ENCODE measurements around the gene OTOS.

The OTOS gene

DNA sequence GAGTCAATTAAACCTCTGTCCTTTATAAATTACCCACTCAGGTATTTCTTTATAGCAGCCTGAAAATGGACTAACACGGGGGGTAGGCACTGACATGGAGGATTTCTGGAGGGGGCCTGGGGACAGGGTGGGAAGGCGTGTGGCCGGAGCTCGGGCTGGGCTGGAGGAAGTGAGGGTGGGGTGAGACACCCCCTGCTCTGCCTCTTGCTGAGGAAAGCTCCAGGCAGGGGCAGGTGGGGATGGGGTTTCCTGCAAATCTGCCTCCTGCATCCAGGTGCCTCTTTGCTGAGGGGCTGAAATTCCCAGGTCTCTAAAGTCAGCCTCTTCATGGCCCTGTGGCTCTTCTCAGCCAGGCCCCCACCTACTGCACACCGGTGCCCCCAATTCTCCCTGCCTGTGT lies 25.7 kb upstream of the OTOS start:
- Histone ChIP-seq H3K4me3 (ENCODE audit: severe bottlenecking) (no peak overlapping the region), H3K27ac (ENCODE audit: poor library complexity, severe bottlenecking) (no peak overlapping the region), H3K27me3 (ENCODE audit: insufficient read depth, poor library complexity, severe bottlenecking) (peaks cover 3% of the 10 kb centered on the region), H3K36me3 (ENCODE audit: low read depth) (no peaks in the 10 kb centered on the region), H3K4me1 (ENCODE audit: insufficient read depth, poor library complexity, severe bottlenecking) (no peaks in the 10 kb centered on the region), H3K9me3 (ENCODE audit: severe bottlenecking) (no peaks in the 10 kb centered on the region)
- DNase-seq (ENCODE audit: low spot score) (peak; percentile 20), ATAC-seq (ENCODE audit: low read depth) (no peak)
- TF ChIP-seq, protein P1, sequence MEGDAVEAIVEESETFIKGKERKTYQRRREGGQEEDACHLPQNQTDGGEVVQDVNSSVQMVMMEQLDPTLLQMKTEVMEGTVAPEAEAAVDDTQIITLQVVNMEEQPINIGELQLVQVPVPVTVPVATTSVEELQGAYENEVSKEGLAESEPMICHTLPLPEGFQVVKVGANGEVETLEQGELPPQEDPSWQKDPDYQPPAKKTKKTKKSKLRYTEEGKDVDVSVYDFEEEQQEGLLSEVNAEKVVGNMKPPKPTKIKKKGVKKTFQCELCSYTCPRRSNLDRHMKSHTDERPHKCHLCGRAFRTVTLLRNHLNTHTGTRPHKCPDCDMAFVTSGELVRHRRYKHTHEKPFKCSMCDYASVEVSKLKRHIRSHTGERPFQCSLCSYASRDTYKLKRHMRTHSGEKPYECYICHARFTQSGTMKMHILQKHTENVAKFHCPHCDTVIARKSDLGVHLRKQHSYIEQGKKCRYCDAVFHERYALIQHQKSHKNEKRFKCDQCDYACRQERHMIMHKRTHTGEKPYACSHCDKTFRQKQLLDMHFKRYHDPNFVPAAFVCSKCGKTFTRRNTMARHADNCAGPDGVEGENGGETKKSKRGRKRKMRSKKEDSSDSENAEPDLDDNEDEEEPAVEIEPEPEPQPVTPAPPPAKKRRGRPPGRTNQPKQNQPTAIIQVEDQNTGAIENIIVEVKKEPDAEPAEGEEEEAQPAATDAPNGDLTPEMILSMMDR (IDR thresholded peaks at IDR 0.05; ENCODE audit: poor library complexity, severe bottlenecking) = no peak

GRCh38 chr2:240165661-240166060 lies 25.2 kb upstream of the OTOS start:
- H3K27ac ChIP-seq (ENCODE audit: poor library complexity, severe bottlenecking) = no peak overlapping the region
- TF ChIP-seq, protein P1 (IDR thresholded peaks at IDR 0.05; ENCODE audit: poor library complexity, severe bottlenecking) = no peak
- H3K4me3 ChIP-seq (ENCODE audit: severe bottlenecking) = no peak overlapping the region
- peaks cover 3% of the 10 kb centered on the region for H3K27me3 ChIP-seq (ENCODE audit: insufficient read depth, poor library complexity, severe bottlenecking)
- no peaks in the 10 kb centered on the region for H3K4me1 ChIP-seq (ENCODE audit: insufficient read depth, poor library complexity, severe bottlenecking)
- ATAC-seq (ENCODE audit: low read depth) (no peak), DNase-seq (ENCODE audit: low spot score) (peak; percentile 20)
- no peaks in the 10 kb centered on the region for H3K36me3 ChIP-seq (ENCODE audit: low read depth)
- H3K9me3 ChIP-seq (ENCODE audit: severe bottlenecking) = no peaks in the 10 kb centered on the region

DNA sequence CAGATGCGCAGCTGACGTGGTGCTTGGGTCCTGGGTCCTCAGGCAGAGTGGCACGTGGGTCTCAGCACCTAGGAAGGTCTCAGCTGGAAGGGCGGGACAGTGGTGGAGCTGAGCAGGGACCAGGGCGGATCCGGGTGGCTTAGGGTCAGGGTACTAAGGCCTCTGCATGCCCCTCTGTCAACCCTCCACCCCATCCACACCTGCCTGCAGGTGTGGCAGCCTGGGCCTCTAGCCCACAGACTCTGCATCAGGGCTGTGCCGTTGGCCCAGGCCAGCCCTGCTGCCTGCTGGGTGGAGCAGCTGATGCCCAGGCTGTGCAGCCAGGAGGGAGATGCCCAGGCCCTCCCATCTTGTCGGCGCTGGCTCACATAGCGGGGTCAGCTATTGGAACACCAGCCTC lies 24.6 kb upstream of the OTOS start:
- no peak overlapping the region for H3K4me3 ChIP-seq (ENCODE audit: severe bottlenecking)
- H3K27me3 ChIP-seq (ENCODE audit: insufficient read depth, poor library complexity, severe bottlenecking) = peaks cover 3% of the 10 kb centered on the region
- no peaks in the 10 kb centered on the region for H3K9me3 ChIP-seq (ENCODE audit: severe bottlenecking)
- H3K36me3 ChIP-seq (ENCODE audit: low read depth) = no peaks in the 10 kb centered on the region
- no peaks in the 10 kb centered on the region for H3K4me1 ChIP-seq (ENCODE audit: insufficient read depth, poor library complexity, severe bottlenecking)
- TF ChIP-seq, protein P1 (IDR thresholded peaks at IDR 0.05; ENCODE audit: poor library complexity, severe bottlenecking) = no peak
- ATAC-seq (ENCODE audit: low read depth) (no peak), DNase-seq (ENCODE audit: low spot score) (peak; percentile 25)
- H3K27ac ChIP-seq (ENCODE audit: poor library complexity, severe bottlenecking) = no peak overlapping the region

DNA sequence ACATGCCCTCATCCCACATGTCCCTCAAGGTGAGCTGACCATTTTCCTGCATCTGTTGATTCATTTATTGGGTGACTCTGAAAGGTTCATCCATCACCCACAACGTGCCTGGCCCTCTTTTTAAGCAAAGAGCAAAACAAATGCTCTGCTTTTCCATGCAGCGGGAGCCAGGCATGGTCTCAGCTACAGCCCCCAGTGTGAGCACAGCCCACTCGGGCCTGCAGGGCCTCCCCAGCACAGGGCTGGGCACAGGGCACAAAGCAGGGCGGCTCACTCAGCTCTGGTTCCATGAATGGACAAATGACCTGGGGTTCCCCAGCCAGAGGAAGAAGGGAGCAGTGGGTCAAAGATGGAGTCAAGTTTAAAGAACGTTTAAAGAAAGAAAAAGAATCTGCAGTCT lies 24.1 kb upstream of the OTOS start:
- Histone ChIP-seq H3K4me1 (ENCODE audit: insufficient read depth, poor library complexity, severe bottlenecking) (no peaks in the 10 kb centered on the region), H3K4me3 (ENCODE audit: severe bottlenecking) (no peak overlapping the region), H3K9me3 (ENCODE audit: severe bottlenecking) (no peaks in the 10 kb centered on the region), H3K27ac (ENCODE audit: poor library complexity, severe bottlenecking) (no peak overlapping the region), H3K27me3 (ENCODE audit: insufficient read depth, poor library complexity, severe bottlenecking) (peaks cover 3% of the 10 kb centered on the region), H3K36me3 (ENCODE audit: low read depth) (no peaks in the 10 kb centered on the region)
- ATAC-seq (ENCODE audit: low read depth) = no peak
- peak; percentile 32 for DNase-seq (ENCODE audit: low spot score)
- TF ChIP-seq, protein P1 (IDR thresholded peaks at IDR 0.05; ENCODE audit: poor library complexity, severe bottlenecking) = no peak

- no peaks in the 10 kb centered on the region for H3K4me1 ChIP-seq (ENCODE audit: insufficient read depth, poor library complexity, severe bottlenecking)
- H3K4me3 ChIP-seq (ENCODE audit: severe bottlenecking) = no peak overlapping the region
- no peak for ATAC-seq (ENCODE audit: low read depth)
- DNase-seq (ENCODE audit: low spot score) = no peak
- H3K27ac ChIP-seq (ENCODE audit: poor library complexity, severe bottlenecking) = no peak overlapping the region
- no peaks in the 10 kb centered on the region for H3K36me3 ChIP-seq (ENCODE audit: low read depth)
- H3K9me3 ChIP-seq (ENCODE audit: severe bottlenecking) = no peaks in the 10 kb centered on the region
- peaks cover 3% of the 10 kb centered on the region for H3K27me3 ChIP-seq (ENCODE audit: insufficient read depth, poor library complexity, severe bottlenecking)
- TF ChIP-seq, protein P1 (IDR thresholded peaks at IDR 0.05; ENCODE audit: poor library complexity, severe bottlenecking) = no peak
Observed at GRCh38 chr2:240163844-240164574, 23.6 kb upstream of the OTOS start.
